ENCODE results near the gene NFIX. TPM values are rescaled to one million over a fixed set of nuclear protein-coding genes. Genes with fewer than 3 reads are reported as not detected.

NFIX gene
- total RNA-seq, 4 donors from 2014 or later, result 31.9 to 128 (median 105) TPM

- Histone ChIP-seq H3K27ac (peak overlapping the region; percentile 97 to 100 (median 99)), H3K4me1 (peaks cover 75 to 89% of the 10 kb centered on the region in 2 donors), H3K4me3 (no peak overlapping the region), H3K9me3 (no peaks in the 10 kb centered on the region), H3K36me3 (no peaks in the 10 kb centered on the region), H3K27me3 (no peaks in the 10 kb centered on the region)
- TF ChIP-seq POLR2A (IDR thresholded peaks at IDR 0.05) (no peak), CTCF (IDR thresholded peaks at IDR 0.05 in 4 of 5, conservative IDR thresholded peaks at IDR 0.05 in 1 of 5) (no peak)
- DNase-seq (no peak), ATAC-seq (no peak)
- intact Hi-C loops (cut with DNase I; ENCODE audit: low total_unique reads), result no loop called here
- in situ Hi-C loops (cut with MboI; ENCODE audit: low sequenced_read_pairs in 4 of 4), result no loop called here
Observed at GRCh38 chr19:13008926-13009787, 13.9 kb downstream of the NFIX start.

- peak overlapping the region; percentile 97 to 100 (median 99) for H3K27ac ChIP-seq
- intact Hi-C loops (cut with DNase I; ENCODE audit: low total_unique reads), result no loop called here
- DNase-seq (no peak), ATAC-seq (no peak)
- no peaks in the 10 kb centered on the region for H3K27me3 ChIP-seq
- H3K4me3 ChIP-seq, result peak overlapping the region in 2 of 4 donors; percentile 2 to 22
- TF ChIP-seq POLR2A (IDR thresholded peaks at IDR 0.05) (no peak), CTCF (IDR thresholded peaks at IDR 0.05 in 4 of 5, conservative IDR thresholded peaks at IDR 0.05 in 1 of 5) (no peak)
- no peaks in the 10 kb centered on the region for H3K36me3 ChIP-seq
- no peaks in the 10 kb centered on the region for H3K9me3 ChIP-seq
- in situ Hi-C loops (cut with MboI; ENCODE audit: low sequenced_read_pairs in 4 of 4), result no loop called here
- H3K4me1 ChIP-seq, result peaks cover 76 to 79% of the 10 kb centered on the region in 2 donors
Observed at GRCh38 chr19:13010038-13010991, 15.0 kb downstream of the NFIX start.

- Histone ChIP-seq H3K27me3 (no peaks in the 10 kb centered on the region), H3K4me3 (peak overlapping the region in 1 of 4 donors; percentile 74), H3K9me3 (no peaks in the 10 kb centered on the region), H3K36me3 (no peaks in the 10 kb centered on the region), H3K27ac (peak overlapping the region; percentile 97 to 100 (median 99)), H3K4me1 (peaks cover 73 to 79% of the 10 kb centered on the region in 2 donors)
- ATAC-seq (no peak), DNase-seq (no peak)
- intact Hi-C loops (cut with DNase I; ENCODE audit: low total_unique reads) (no loop called here), in situ Hi-C loops (cut with MboI; ENCODE audit: low sequenced_read_pairs in 4 of 4) (no loop called here)
- no peak for TF ChIP-seq POLR2A (IDR thresholded peaks at IDR 0.05)
- TF ChIP-seq CTCF (IDR thresholded peaks at IDR 0.05 in 4 of 5, conservative IDR thresholded peaks at IDR 0.05 in 1 of 5), result no peak
Observed at GRCh38 chr19:13010992-13011652, 15.8 kb downstream of the NFIX start.

GRCh38 chr19:13011653-13012389 lies 16.5 kb downstream of the NFIX start:
- intact Hi-C loops (cut with DNase I; ENCODE audit: low total_unique reads), result loop anchor here (2.0 kb wide), 1 partner anchor 15 kb away; no protein-coding TSS in a partner anchor

More at GRCh38 chr19:13011653-13012389, 16.5 kb downstream of the NFIX start:
- TF ChIP-seq POLR2A (IDR thresholded peaks at IDR 0.05) (no peak), CTCF (IDR thresholded peaks at IDR 0.05 in 4 of 5, conservative IDR thresholded peaks at IDR 0.05 in 1 of 5) (no peak)
- H3K4me1 ChIP-seq, result peaks cover 71 to 79% of the 10 kb centered on the region in 2 donors
- H3K9me3 ChIP-seq, result no peaks in the 10 kb centered on the region
- in situ Hi-C loops (cut with MboI; ENCODE audit: low sequenced_read_pairs in 4 of 4), result no loop called here
- no peaks in the 10 kb centered on the region for H3K36me3 ChIP-seq
- H3K27me3 ChIP-seq, result no peaks in the 10 kb centered on the region
- ATAC-seq, result no peak
- H3K27ac ChIP-seq, result peak overlapping the region; percentile 97 to 100 (median 99)
- H3K4me3 ChIP-seq, result peak overlapping the region; percentile 52 to 74 (median 59)
- peak in 1 of 2 donors; percentile 54 for DNase-seq

All from gastrocnemius medialis (tissue), 4 donors.